ENCODE measurements around the gene LRRFIP1. TPM values are rescaled to one million over a fixed set of nuclear protein-coding genes. Genes with fewer than 3 reads are reported as not detected.
A peak's percentile ranks its signal among the peaks of the same experiment; 100 is the strongest.

Gene LRRFIP1
- total and polyA plus RNA-seq, 2 of the 13 experiments (the other 11 are each of a cell fraction or from before 2014, with no cell fraction given): 15.9 to 40.5 TPM

DNA sequence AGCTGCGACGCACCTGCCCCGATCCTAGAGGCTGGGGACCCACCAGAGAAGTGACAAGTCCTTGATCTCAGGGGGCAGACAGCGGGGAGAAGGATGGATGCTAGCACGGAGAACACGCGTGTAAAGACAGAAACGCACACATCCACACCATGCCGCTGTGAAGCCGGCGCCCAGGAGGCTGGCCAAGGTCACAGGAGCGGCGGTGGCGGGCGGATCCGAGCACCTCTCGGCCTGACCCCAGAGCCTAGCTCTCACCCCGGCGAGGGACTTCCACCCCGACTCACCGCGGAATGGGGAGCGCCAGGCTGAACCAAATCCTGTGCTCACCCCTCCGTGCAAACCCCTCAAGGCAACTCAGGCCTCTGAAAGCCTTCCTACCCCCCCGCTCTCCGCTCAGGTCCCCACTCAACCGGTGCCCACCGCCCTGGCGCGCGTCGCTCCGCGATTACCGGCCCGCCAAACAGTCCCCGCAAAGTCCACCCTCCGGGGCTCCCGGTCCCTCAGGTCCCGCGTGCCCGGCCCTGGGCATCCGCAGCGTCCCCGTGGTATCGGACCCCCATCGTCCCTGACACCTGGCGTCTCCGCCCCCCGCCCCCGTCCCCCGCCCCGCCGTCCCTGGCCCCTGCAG, 460 bp upstream of the LRRFIP1 start (continued):
- TF ChIP-seq, protein P1, sequence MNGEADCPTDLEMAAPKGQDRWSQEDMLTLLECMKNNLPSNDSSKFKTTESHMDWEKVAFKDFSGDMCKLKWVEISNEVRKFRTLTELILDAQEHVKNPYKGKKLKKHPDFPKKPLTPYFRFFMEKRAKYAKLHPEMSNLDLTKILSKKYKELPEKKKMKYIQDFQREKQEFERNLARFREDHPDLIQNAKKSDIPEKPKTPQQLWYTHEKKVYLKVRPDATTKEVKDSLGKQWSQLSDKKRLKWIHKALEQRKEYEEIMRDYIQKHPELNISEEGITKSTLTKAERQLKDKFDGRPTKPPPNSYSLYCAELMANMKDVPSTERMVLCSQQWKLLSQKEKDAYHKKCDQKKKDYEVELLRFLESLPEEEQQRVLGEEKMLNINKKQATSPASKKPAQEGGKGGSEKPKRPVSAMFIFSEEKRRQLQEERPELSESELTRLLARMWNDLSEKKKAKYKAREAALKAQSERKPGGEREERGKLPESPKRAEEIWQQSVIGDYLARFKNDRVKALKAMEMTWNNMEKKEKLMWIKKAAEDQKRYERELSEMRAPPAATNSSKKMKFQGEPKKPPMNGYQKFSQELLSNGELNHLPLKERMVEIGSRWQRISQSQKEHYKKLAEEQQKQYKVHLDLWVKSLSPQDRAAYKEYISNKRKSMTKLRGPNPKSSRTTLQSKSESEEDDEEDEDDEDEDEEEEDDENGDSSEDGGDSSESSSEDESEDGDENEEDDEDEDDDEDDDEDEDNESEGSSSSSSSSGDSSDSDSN (CRISPR knock-in tag; IDR thresholded peaks at IDR 0.05): peak; percentile 63
- TF ChIP-seq CAMTA2 (CRISPR knock-in tag; IDR thresholded peaks at IDR 0.05; ENCODE audit: borderline replicate concordance) (no peak), ZNF746 (CRISPR knock-in tag; IDR thresholded peaks at IDR 0.05) (no peak), ZNF225 (CRISPR knock-in tag; IDR thresholded peaks at IDR 0.05) (0 out of 2 replicates have a peak, but pooled peaks have one; percentile 18), FOXP1 (IDR thresholded peaks at IDR 0.05) (no peak), FOXP1 (CRISPR knock-in tag; IDR thresholded peaks at IDR 0.05) (no peak), KDM2A (CRISPR knock-in tag; IDR thresholded peaks at IDR 0.05; ENCODE audit: borderline replicate concordance, low read depth) (0 out of 2 replicates have a peak, but pooled peaks have one; percentile 58), KLF9 (CRISPR knock-in tag; IDR thresholded peaks at IDR 0.05; ENCODE audit: low read depth) (no peak), KLF16 (CRISPR knock-in tag; IDR thresholded peaks at IDR 0.05) (no peak)
- TF ChIP-seq, protein P2, sequence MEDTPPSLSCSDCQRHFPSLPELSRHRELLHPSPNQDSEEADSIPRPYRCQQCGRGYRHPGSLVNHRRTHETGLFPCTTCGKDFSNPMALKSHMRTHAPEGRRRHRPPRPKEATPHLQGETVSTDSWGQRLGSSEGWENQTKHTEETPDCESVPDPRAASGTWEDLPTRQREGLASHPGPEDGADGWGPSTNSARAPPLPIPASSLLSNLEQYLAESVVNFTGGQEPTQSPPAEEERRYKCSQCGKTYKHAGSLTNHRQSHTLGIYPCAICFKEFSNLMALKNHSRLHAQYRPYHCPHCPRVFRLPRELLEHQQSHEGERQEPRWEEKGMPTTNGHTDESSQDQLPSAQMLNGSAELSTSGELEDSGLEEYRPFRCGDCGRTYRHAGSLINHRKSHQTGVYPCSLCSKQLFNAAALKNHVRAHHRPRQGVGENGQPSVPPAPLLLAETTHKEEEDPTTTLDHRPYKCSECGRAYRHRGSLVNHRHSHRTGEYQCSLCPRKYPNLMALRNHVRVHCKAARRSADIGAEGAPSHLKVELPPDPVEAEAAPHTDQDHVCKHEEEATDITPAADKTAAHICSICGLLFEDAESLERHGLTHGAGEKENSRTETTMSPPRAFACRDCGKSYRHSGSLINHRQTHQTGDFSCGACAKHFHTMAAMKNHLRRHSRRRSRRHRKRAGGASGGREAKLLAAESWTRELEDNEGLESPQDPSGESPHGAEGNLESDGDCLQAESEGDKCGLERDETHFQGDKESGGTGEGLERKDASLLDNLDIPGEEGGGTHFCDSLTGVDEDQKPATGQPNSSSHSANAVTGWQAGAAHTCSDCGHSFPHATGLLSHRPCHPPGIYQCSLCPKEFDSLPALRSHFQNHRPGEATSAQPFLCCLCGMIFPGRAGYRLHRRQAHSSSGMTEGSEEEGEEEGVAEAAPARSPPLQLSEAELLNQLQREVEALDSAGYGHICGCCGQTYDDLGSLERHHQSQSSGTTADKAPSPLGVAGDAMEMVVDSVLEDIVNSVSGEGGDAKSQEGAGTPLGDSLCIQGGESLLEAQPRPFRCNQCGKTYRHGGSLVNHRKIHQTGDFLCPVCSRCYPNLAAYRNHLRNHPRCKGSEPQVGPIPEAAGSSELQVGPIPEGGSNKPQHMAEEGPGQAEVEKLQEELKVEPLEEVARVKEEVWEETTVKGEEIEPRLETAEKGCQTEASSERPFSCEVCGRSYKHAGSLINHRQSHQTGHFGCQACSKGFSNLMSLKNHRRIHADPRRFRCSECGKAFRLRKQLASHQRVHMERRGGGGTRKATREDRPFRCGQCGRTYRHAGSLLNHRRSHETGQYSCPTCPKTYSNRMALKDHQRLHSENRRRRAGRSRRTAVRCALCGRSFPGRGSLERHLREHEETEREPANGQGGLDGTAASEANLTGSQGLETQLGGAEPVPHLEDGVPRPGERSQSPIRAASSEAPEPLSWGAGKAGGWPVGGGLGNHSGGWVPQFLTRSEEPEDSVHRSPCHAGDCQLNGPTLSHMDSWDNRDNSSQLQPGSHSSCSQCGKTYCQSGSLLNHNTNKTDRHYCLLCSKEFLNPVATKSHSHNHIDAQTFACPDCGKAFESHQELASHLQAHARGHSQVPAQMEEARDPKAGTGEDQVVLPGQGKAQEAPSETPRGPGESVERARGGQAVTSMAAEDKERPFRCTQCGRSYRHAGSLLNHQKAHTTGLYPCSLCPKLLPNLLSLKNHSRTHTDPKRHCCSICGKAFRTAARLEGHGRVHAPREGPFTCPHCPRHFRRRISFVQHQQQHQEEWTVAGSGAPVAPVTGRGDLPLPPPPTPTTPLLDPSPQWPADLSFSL (CRISPR knock-in tag; IDR thresholded peaks at IDR 0.05): no peak
- TF ChIP-seq, protein P3, sequence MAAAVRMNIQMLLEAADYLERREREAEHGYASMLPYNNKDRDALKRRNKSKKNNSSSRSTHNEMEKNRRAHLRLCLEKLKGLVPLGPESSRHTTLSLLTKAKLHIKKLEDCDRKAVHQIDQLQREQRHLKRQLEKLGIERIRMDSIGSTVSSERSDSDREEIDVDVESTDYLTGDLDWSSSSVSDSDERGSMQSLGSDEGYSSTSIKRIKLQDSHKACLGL (CRISPR knock-in tag; IDR thresholded peaks at IDR 0.05): peak; percentile 49; the same call in 1 of the 2 replicates
- TF ChIP-seq, protein P4, sequence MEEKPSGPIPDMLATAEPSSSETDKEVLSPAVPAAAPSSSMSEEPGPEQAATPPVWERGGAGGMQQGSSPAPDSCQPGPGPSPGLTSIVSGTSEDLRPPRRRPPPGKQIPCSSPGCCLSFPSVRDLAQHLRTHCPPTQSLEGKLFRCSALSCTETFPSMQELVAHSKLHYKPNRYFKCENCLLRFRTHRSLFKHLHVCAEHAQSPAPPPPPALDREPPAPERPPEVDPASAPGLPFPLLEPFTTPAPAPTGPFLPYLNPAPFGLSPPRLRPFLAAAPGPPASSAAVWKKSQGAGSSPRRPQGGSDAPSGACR (CRISPR knock-in tag; IDR thresholded peaks at IDR 0.05): no peak
- TF ChIP-seq, protein P5, sequence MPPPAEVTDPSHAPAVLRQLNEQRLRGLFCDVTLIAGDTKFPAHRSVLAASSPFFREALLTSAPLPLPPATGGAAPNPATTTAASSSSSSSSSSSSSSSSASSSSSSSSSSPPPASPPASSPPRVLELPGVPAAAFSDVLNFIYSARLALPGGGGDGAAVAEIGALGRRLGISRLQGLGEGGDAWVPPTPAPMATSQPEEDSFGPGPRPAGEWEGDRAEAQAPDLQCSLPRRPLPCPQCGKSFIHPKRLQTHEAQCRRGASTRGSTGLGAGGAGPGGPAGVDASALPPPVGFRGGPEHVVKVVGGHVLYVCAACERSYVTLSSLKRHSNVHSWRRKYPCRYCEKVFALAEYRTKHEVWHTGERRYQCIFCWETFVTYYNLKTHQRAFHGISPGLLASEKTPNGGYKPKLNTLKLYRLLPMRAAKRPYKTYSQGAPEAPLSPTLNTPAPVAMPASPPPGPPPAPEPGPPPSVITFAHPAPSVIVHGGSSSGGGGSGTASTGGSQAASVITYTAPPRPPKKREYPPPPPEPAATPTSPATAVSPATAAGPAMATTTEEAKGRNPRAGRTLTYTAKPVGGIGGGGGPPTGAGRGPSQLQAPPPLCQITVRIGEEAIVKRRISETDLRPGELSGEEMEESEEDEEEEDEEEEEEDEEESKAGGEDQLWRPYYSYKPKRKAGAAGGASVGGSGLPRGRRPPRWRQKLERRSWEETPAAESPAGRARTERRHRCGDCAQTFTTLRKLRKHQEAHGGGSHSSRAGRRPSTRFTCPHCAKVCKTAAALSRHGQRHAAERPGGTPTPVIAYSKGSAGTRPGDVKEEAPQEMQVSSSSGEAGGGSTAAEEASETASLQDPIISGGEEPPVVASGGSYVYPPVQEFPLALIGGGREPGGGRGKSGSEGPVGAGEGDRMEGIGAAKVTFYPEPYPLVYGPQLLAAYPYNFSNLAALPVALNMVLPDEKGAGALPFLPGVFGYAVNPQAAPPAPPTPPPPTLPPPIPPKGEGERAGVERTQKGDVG (CRISPR knock-in tag; IDR thresholded peaks at IDR 0.05; ENCODE audit: borderline replicate concordance): peak; percentile 51; the same call in 1 of the 2 replicates
- TF ChIP-seq, protein P6, sequence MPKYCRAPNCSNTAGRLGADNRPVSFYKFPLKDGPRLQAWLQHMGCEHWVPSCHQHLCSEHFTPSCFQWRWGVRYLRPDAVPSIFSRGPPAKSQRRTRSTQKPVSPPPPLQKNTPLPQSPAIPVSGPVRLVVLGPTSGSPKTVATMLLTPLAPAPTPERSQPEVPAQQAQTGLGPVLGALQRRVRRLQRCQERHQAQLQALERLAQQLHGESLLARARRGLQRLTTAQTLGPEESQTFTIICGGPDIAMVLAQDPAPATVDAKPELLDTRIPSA (CRISPR knock-in tag; IDR thresholded peaks at IDR 0.05; ENCODE audit: borderline replicate concordance): 0 out of 2 replicates have a peak, but pooled peaks have one; percentile 46

All from HepG2 (cell line).